SK-N-SH (cell line): ENCODE results near the gene HERC5.

Source experiments
- GABPA ChIP-seq: IDR thresholded peaks from 2 replicates; pipeline ENCODE4 v1.4.0; 2012; ENCODE audit warnings: low read depth, mild to moderate bottlenecking
- SIN3A ChIP-seq: IDR thresholded peaks from 2 replicates; pipeline ENCODE4 v1.6.1; 2012; ENCODE audit warnings: low read depth, mild to moderate bottlenecking, low read length, moderate library complexity, borderline replicate concordance
- TF ChIP-seq, protein P1 (sequence below): fragments of 150-350 bp; IDR thresholded peaks from 2 replicates; pipeline ENCODE4 v1.6.1; 2017; ENCODE audit warnings: antibody characterized with exemption, low read length, low read depth, borderline replicate concordance
- TF ChIP-seq, protein P2 (sequence below): IDR thresholded peaks from 2 replicates; pipeline ENCODE4 v1.6.1; 2012; ENCODE audit warnings: mild to moderate bottlenecking, low read depth, low read length, moderate library complexity
- TF ChIP-seq, protein P3 (sequence below): fragments of 200-600 bp; sonication (generic); IDR thresholded peaks from 2 replicates; pipeline ENCODE4 v1.6.1; 2017; ENCODE audit warnings: antibody characterized with exemption, mild to moderate bottlenecking, moderate library complexity

DNA sequence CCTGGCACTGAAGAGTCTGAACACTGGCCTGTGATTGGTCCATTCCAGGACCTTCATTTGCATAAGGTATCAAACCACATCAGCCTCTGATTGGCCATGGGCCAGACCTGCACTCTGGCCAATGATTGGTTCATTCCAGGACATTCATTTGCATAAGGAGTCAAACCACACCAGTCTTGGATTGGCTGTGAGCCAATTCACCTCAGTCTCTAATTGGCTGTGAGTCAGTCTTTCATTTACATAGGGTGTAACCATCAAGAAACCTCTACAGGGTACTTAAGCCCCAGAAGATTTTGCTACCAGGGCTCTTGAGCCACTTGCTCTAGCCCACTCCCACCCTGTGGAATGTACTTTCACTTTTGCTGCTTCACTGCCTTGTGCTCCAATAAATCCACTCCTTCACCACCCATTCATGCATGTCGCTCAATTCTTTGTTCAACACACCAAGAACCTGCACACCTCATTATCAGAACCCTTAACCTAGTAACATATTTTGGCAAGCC is 14.2 kb upstream of the HERC5 start:
- TF ChIP-seq GABPA = no peak
- TF ChIP-seq, protein P1, sequence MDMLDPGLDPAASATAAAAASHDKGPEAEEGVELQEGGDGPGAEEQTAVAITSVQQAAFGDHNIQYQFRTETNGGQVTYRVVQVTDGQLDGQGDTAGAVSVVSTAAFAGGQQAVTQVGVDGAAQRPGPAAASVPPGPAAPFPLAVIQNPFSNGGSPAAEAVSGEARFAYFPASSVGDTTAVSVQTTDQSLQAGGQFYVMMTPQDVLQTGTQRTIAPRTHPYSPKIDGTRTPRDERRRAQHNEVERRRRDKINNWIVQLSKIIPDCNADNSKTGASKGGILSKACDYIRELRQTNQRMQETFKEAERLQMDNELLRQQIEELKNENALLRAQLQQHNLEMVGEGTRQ = no peak
- TF ChIP-seq SIN3A = no peak
- TF ChIP-seq, protein P2, sequence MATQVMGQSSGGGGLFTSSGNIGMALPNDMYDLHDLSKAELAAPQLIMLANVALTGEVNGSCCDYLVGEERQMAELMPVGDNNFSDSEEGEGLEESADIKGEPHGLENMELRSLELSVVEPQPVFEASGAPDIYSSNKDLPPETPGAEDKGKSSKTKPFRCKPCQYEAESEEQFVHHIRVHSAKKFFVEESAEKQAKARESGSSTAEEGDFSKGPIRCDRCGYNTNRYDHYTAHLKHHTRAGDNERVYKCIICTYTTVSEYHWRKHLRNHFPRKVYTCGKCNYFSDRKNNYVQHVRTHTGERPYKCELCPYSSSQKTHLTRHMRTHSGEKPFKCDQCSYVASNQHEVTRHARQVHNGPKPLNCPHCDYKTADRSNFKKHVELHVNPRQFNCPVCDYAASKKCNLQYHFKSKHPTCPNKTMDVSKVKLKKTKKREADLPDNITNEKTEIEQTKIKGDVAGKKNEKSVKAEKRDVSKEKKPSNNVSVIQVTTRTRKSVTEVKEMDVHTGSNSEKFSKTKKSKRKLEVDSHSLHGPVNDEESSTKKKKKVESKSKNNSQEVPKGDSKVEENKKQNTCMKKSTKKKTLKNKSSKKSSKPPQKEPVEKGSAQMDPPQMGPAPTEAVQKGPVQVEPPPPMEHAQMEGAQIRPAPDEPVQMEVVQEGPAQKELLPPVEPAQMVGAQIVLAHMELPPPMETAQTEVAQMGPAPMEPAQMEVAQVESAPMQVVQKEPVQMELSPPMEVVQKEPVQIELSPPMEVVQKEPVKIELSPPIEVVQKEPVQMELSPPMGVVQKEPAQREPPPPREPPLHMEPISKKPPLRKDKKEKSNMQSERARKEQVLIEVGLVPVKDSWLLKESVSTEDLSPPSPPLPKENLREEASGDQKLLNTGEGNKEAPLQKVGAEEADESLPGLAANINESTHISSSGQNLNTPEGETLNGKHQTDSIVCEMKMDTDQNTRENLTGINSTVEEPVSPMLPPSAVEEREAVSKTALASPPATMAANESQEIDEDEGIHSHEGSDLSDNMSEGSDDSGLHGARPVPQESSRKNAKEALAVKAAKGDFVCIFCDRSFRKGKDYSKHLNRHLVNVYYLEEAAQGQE = no peak
- TF ChIP-seq, protein P3, sequence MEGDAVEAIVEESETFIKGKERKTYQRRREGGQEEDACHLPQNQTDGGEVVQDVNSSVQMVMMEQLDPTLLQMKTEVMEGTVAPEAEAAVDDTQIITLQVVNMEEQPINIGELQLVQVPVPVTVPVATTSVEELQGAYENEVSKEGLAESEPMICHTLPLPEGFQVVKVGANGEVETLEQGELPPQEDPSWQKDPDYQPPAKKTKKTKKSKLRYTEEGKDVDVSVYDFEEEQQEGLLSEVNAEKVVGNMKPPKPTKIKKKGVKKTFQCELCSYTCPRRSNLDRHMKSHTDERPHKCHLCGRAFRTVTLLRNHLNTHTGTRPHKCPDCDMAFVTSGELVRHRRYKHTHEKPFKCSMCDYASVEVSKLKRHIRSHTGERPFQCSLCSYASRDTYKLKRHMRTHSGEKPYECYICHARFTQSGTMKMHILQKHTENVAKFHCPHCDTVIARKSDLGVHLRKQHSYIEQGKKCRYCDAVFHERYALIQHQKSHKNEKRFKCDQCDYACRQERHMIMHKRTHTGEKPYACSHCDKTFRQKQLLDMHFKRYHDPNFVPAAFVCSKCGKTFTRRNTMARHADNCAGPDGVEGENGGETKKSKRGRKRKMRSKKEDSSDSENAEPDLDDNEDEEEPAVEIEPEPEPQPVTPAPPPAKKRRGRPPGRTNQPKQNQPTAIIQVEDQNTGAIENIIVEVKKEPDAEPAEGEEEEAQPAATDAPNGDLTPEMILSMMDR = no peak
